SK-N-DZ (cell line): ENCODE measurements around the gene CHST8.

ENCODE experiments used
- DNase-seq: peaks from one replicate; pipeline ENCODE4 v3.0.0-alpha.2; 2015; ENCODE audit warnings: low spot score

Gene CHST8

DNA sequence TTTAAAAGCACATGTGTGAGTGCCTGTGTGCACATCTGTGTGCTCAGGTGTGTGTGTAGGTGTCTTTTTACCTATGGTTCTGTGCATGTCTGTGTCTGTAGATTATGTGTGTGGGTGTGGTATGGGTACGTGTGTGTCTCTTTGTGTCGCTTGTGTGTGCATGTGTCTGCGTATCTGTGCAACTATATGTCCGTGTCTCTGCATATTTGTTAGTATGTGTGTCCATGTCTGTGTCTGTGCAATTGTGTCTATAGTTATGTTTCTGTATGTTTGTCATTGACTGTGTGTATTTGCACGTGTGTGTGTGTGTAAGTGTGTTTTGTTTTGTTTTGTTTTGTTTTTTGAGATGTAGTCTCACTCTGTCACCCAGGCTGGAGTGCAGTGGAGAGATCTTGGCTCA lies 167.6 kb downstream of the CHST8 start:
- DNase-seq, result no peak

DNA sequence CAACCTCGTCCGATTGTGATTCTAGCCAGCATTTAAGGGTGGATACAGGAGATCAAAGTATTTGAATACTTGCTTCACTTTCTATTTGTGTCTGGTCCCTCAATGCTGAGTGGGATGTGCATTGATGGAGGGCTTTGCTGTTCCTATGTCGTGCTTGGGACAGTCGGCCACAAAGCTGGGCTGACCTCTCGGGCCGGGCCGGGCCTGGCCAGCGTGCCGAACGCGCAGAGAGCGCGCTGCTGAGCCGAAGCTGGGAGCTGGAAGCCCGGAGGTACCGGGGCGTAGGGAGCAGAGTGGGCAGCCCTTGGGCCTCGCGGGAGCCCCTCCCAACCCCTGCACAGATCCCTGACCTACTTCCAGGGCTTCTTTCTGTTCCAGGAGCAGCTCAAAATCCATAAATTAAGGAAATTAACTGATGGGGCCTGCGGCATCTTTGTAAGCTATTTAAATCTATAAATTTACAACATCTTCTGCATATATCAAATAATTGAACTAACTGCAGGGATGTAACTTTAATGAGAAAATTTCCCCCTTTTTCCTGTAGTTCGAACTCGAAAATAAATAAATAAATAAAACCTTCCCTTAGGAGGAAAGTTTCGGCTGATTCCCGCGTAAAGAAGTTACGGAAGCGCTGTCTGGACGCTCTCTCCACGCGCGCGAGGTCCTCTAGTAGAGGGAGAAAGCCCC lies 173.1 kb downstream of the CHST8 start:
- DNase-seq, result peak; percentile 44

DNA sequence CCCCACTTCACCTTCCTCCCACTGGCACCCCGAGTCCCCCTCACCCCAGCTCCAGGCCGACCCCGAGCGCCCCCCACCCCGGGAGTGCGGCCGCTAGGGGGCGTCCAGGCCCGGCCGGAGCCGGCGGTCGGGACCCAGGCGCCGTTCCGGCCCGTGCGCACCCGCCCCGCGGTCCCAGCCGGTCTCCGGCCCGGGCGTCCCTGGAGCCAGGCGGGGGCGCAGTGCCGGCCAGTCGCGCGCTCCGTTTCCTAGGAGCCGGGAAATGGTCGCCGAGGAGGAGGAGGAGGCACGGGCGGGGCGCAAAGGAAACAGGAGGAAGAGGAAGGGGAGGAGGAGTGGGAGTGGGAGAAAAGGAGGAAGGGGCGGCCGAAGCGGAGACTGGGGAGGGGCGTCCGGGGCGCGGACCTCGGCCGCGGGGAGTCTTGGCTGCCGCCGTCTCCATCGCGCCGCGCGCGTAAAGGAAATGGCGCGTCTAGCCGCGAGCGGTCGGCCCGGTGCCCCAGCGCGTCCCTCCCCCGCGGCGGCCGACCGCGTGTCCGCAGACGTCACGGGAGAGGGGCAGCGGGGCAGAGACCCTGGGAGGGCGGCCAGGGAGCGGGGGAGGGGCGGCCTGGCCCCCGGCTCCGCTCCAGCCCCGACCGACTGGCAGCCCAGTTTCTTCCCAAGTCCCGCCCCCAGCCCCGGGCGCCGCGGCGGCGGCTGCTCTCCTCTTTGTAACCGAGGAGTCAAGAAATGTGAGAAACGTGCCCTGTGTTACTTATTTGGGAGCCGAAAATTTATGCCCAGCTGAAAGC lies 173.8 kb downstream of the CHST8 start:
- peak; percentile 89 for DNase-seq

DNA sequence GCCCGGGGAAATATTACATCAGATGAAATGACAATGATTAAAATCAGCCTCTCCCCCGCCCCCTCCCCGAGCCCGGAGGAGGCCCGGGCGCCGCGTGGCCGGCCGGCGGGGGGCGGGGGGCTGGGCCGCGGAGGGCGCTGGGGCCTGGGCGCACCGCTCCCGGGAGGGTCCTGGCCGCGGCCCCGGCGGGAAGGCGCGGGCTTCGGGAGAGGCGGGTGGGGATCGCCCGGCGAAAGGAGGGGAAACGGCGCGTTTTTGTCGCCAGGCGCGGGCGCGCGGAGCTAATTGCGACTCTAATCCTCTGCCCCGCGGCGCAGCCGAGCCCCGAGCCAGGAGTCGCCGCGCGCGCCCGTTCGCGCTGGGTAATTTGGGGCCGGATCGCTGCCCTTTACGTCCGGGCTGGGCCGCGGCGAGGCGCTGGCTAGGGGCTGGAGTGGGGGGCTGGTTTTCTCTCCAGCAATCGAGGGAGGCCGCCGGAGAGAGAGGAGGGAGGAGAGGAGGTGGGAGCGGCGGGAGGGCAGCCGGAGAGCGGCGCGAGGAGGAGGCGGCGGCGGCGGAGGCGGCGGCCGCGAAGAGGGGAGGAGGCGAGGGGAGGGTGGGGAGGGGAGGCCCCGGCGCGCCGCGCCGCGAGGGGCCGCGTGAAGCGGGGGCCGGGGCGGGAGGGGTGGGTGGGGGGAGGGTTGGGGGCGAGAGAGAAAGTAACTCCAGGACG lies 174.6 kb downstream of the CHST8 start, which contains the start of gene KCTD15:
TSS of gene KCTD15 (plus strand) at position 707 of the 712 bp plus-strand sequence. CDS start 3,585 bp downstream, outside the sequence.
- no peak for DNase-seq

DNA sequence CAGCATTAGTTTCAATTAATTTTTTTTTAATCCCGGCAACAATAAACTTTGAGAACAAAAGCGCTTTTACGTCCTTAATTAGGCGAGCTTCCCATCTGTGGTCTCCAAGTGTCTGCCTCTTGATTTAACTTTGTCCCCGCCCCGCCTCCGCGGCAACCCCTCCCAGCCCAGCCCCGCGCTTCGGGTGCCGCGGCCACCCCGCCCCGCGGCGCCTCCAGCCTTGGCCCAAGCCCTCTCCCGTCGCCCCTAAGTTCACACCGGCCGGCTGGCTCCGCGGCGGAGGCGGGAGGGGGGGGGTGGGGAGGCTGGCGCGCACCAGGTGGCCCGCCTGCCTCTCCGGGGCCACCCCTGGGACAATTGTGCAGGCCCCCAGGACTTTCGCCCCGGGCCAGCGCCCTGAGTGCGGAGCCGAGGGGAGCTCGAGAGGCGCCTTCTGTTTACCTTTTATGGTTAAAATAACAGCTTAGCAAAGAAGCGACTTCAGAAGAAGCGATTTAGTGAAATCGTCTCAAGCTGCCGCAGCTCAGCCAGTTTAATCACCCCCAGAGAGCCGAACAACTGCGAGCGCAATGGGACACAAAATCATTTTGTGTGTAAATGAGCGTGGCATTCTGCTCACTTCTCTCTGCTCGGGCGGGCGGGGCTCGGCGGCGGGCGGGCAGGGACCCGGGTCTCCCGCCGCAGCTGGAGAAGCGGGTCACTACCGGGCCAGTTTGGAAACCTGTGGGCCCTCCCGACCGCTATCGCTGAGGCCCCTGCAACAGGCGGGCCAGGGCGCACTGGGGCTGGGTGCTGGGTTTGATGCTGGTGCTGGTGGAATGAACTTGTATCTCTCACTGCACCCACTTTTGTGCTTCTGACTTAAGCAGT lies 176.3 kb downstream of the CHST8 start:
- peak; percentile 35 for DNase-seq

DNA sequence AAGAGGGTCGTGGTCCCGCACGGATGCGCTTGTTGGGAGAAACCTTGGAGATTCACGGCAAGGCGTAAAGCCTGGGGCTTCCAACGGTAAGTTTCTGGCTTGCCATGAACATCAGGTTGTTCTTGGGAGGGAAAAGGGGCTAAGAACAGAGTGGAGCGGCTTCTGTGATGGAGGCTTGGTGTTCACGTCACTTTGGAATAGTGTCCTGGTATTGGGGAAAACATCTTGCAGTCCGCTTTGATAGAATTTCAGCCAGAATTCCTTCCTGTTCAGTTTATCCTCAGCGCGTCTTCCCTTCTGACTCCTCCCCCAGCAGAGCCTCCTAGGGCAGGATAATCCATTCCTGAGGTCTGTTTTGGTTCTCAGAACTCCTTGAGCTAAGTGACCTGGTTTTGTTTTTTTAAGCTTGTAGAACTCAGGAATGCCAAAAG lies 176.9 kb downstream of the CHST8 start:
- DNase-seq, result no peak

DNA sequence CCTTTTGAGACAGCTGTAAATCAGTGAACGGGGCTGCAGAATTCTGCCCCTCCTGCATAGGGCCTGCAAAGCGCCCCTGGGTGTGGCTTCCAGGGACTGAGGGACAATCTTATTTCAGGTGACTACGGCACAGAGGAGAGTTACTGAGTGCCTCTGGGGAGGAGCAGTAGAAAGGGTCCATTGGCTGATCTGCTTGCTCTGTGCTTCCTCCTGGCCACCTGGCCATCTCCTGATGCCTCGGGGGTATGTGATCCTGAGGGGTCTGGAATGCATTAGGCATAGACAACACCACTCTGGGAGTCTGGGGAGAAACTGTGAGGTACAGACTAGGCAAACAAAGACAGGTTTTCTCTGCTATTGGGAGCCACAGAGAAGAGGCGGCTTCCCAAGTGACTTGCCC lies 177.7 kb downstream of the CHST8 start:
- DNase-seq, result no peak

DNA sequence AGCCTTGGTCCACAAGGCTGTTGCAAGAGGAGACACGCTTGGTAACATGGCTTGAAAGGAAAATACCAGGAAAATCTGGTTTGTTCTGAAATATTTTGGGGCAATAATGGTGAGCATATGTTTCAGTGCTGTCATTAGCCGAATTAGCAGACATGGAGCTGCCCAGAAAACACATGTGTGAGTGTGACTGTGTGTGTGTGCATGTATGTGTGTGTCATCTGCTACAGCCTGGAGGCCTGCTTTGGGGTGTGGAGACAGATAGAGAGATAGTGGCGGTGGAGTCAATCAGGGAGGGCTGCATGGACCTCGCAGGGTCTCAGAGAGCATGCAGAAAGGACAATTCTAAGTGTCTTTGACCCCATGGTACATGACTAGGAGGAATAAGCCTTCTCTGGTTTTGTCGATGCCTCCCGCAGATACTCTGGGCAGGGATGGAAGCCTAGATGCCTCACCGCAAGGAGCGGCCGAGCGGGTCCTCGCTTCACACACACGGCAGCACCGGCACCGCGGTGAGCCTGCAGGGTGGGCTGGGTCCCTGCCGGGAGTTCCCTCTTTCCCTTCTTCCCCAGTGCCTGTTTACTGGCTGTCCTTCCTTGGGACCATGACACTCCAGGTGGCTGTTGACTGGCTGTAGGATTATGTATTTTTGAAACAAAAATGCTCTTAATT lies 178.4 kb downstream of the CHST8 start:
- DNase-seq, result no peak

DNA sequence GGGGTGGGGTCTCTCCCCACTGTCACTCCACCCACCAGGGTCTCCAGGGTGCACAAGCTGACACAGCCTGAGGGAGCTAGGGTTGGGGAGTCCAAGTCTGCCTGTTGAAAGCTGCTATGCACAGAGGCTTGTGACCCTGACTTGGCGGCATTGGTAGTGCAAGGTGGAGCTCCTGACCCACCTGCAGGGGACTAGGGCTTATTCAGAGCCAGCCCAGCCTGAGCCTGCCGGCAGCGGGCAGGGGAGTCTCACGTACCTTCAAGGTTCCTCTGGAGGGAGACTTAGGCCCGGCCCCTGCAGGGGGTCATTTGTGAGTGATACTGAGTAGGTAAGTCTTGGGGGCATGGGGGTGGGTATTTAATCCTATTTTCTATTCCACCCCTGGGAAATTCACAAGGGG lies 179.7 kb downstream of the CHST8 start:
- no peak for DNase-seq

DNA sequence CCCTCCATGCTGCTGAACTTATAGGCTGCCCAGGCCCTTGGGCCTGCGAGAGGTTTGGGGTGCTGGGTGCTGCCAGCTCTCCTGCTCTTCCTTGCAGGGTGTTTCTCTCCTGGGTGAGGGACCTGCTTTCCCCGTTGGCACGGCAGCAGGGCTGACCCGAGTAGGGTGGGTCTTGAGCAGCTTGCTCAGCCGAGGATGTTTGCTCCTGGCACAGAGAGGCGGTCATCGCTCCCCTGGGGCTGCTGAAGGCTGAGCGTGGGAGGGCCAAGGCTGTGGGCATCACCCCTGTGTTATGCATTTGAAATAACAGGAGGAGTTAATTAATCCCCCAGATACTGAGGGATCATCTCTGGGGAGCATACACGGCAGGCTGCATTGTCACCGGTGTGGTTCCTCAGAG lies 180.2 kb downstream of the CHST8 start:
- DNase-seq, result no peak

DNA sequence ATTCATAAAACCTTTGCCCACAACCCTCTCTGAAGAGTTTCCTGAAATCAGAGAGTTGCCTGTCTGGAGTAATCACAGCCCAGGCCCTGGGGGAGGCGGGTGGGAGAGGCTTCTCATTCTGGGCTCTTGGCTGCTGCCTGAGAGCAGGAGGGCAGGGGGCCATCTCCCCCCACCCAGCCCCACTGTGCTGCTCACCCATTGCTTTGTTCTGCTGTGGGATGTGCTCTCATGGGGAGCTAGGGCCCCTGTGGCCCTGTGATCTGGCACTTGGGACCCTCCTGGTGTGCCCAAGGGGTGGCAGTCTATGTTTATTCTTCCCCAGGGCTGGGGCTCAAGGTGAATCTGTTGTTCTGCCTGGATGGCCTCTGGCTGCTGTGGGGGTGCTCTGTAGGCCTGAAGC lies 181.0 kb downstream of the CHST8 start:
- DNase-seq, result no peak

DNA sequence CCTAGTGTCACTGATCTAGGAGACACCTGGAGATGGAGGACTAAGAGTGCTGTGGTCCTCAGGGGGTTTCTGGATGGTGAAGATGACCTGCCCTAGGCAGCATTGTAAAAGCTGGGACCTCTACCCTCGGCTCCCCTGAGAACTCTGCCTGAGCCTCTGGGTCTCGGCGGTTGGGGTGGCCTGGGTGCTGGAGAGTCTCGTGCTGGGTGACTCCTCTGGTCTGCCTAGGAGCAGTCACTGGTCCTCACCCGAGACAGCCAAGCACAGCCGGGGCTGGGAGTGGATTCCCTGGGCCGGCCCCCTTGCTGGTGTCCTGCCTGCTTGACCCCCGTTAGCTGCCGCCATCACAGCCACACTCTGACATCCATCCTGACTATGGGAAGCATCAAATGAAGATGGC lies 181.6 kb downstream of the CHST8 start:
- DNase-seq, result no peak

DNA sequence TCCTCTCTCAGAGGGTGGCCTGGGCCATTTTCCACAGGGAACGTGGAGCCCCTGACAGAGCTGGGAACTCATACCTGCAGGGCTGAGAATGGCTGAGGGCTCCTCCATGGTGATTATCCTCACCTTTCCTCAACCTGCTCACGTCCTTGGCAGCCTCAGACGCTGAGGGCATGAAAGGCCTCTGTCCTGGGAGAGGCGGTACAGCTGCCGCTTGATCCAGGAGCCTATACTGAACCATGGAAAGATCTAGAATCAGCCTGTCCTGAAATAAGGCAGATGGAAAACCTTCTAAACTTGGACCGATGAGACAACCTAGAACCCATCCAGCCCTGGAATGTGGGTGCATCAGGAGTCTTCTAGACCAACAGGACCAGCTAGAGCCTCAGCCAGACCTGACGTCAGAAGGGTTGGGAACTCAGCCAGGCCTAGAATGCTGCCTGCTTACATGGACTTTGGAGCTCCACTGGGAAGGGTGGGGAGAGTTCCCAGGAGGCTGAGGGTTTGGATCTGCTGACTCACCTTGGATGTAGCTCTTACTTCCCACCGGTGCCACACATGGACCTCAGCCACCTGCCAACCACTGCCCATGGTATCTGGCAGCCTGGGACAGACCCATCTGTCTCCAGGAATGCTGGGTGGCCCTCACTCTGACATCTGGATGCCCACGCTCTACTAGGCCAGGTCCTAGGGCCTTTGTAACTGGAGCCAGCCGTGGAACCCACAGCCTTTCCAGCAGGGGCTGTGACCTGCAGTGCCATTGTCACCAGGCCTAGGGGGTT lies 182.5 kb downstream of the CHST8 start:
- DNase-seq, result no peak

DNA sequence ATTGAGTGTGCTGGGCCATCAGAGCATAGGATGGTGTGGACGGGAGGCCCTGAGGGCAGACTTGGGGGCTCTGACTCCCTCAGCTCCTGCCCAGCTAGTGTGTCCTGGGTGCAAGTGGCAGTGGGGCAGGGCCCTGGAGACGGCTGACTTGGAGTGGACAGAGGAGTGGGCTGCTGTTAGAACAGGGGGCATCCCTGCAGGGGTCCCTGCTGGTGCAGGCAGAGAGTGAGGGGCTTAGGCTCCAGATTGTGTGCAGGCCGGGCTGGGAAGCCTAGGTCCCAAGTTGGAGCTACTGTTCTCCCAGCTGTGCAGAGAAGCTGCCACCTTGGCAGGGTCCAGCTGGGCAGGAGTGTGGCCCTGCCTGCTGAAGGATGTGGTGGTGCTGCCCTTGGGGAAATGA lies 183.6 kb downstream of the CHST8 start:
- no peak for DNase-seq

DNA sequence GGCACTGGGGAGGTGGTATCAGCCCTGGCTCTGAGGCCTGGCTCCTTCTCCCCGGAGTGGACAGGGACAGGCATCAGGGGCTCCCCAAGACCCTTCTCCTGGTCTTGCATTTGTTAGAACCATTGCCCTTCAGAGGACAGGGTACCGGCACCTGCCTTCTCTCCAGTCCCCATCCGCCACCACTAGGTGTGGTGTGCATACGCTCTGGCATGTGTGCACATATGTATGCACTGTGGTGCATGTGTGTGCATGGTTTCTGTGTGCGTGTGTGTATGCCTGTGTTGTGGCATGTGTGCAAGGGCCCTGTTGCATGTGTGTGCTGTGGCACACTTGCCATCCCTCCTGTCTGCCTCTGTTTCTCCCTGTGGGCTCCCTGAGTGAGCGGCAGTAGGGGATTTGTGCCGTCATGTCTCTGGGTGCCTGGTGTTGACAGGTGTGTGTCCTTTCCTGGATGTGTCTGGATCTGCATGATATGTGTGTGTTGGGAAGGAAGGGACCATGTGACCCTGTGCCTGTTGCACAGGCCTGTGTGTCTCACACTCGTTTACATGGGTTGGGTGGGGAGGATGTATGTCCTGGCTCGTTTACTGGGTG lies 184.2 kb downstream of the CHST8 start:
- DNase-seq, result no peak

DNA sequence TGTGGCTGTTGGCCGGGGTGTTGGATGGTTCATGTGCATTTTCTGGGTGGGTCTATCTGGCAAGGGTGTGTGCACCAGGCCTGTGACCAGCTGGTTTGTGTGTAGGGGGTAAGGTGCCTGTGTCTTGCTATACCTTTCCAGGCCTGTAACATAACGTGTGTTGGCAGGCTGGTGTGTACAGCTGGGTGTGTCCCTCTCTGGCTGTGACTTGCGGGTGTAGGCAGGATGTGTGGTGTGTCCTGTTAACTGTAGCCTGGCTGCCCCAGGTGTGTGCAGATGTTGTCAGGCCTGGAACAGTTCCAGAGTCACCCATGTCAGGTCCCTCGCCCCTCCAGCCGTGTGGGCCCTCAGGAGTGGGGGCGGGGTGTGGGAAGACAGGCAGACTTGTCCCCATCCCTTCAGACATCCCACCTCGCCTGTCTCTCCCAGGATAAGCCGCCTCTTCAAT lies 184.7 kb downstream of the CHST8 start:
- no peak for DNase-seq

DNA sequence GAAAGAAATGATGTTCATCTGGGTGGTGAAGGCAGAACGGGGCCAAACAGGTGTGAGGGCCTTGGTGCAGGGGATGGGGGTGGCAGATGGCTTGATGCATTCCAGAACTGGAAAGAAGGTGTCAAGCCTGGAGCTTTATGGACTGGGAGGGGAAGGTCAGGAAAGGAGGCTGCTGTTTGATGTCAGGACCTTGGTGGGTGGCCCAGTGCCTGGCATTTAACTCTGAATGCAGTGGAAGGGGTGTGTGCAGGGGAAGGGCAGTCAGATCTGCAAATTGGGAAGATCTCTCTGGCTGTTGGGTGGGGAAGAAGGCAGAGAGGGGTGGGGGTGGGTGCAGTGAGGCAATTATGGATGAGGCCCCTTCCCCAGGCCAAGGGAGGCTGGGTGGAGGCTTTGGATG lies 186.6 kb downstream of the CHST8 start:
- DNase-seq, result no peak

DNA sequence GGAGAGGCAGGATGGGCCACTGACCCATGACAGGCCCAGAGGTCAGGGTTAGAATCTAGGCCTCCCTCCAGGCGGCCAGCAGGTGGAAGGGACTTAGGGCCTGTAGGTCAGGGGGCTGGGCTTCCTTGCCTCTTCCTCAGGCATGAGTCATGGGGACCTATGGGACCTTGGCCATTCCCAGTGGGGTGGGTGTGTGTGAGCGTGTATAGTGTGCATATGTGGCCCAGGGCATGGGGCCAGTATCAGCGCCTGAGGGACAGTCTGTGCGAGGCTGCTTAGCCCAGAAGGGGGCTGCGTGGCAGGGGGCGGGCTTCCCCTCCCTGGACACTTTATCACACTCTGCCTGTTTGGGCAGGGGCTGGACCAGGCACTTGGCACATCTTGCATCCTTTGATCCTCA lies 188.2 kb downstream of the CHST8 start:
- no peak for DNase-seq

DNA sequence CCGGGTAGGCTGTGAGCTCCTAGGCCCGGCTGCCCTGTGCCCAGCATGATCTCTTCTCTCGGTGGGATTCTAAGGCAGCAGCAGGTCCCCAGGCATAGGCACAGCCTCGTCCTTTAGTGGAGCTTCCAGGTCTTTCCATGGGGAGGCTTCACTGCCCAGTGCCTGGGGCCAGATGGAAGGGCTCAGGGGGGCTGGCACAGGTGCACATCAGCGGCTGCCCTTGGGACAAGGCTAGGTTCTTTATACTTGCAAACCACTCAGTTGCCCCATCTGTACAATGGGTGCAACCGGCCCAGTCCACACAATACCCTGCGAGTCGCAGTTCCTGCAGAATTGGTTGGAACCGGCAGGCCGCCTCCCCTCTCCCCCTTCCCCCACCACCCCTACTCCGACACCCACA lies 189.1 kb downstream of the CHST8 start:
- no peak for DNase-seq

DNA sequence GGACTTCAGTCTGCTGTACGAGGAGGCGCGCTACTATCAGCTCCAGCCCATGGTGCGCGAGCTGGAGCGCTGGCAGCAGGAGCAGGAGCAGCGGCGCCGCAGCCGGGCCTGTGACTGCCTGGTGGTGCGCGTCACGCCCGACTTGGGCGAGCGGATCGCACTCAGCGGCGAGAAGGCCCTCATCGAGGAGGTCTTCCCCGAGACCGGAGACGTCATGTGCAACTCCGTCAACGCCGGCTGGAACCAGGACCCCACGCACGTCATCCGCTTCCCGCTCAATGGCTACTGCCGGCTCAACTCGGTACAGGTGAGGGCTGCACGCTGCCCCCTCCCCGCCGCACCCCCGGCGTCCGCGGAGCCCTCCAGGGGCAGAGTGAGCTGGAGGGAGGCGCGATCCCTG lies 189.5 kb downstream of the CHST8 start:
- no peak for DNase-seq
